Measurements from ENCODE around the gene POLR2J. TPM values are rescaled to one million over a fixed set of nuclear protein-coding genes. Genes with fewer than 3 reads are reported as not detected.

POLR2J gene
- total and polyA plus RNA-seq, 2 donors = 67.1 to 76.0 TPM

DNA sequence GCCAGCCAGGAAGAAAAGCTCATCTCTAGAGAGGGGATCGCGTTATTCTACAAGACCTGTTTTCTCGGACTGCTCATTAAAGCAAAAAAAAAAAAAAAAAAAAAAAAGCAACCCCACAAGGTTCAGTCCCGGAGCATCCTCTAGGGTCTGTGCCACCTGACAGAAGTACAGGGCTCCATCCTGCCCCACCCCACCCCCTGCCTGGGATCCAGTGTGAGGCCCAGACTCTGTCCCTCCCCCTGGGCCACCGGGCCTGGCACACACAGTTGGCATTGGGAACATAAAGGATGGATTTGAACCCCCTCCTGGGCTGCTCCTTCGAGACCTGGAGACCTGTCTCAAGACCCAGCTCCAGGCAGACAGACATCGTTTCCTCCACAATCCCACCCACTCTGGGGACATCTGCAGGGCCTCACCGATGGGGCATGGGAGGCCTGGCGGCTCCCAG is 44.7 kb downstream of the POLR2J start:
- Histone ChIP-seq H3K27me3 (ENCODE audit: control insufficient read depth in 2 of 2, insufficient read depth in 1 of 2, low read length in 1 of 2) (no peaks in the 10 kb centered on the region), H3K36me3 (ENCODE audit: control insufficient read depth in 2 of 2, insufficient read depth in 2 of 2, low read length in 1 of 2) (peaks cover 13 to 18% of the 10 kb centered on the region in 2 donors), H3K9me3 (ENCODE audit: control insufficient read depth in 2 of 2, insufficient read depth in 1 of 2, low read length in 1 of 2) (peaks cover 0 to 4% of the 10 kb centered on the region in 2 donors), H3K4me1 (ENCODE audit: control insufficient read depth in 2 of 2, insufficient read depth in 2 of 2, low read length in 2 of 2) (peaks cover 27 to 74% of the 10 kb centered on the region in 2 donors), H3K4me3 (ENCODE audit: low read length in 2 of 2) (peak overlapping the region; percentile 86 to 95), H3K27ac (ENCODE audit: low read depth in 1 of 2, low read length in 1 of 2) (peak overlapping the region; percentile 0 to 66)
- DNase-seq (ENCODE audit: low read depth in 6 of 9, low spot score in 9 of 9) = peak in 1 of 9 donors; percentile 50
- WGBS = 23% methylated on average over 9 of the region's 9 CpGs

DNA sequence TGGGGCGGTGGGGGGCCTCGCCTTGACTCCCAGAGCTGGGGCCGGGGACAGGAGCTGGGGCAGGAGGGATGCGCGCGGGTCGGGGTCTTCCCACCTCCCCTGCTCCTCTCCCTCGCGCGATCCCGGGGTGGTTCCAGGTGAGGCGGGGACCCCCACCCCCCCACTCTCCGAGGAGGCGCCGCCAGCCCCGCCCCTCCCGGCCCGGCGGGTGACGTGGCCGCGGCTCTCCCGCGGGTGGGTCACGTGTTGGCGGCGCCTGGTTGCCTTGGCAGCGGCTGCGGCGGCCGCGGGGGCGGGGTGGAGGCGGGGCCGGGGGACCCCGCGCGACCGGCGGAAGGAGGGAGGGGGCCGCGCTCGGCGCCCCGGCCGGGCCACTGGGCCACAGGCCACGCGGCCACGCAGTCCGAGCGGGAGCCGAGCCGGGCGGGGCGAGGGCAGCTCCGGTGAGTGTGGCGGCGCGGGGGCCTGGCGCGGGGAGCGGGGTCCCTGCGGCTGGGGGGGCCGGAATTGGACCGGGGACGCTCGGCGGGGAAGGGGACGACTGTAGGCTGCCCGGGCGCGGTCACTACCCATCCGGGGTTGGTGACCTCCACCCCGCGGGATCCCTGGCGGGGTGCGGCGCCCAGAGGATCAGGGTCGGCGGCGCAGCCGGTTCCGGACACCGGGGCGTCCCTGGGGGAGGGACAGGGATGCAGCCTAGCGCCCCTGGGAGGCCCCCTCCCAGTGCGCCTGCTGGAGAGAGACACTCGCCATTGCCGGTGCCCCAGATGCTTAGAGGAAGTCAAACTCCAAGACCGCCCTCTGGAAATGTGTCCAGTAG is 45.3 kb downstream of the POLR2J start, which contains the start of gene ORAI2:
Gene ORAI2, plus strand, starts transcription at position 357 of the 820 bp plus-strand sequence. CDS start 5,382 bp downstream, outside the sequence.
- peaks cover 27 to 78% of the 10 kb centered on the region in 2 donors for H3K4me1 ChIP-seq (ENCODE audit: control insufficient read depth in 2 of 2, insufficient read depth in 2 of 2, low read length in 2 of 2)

DNA sequence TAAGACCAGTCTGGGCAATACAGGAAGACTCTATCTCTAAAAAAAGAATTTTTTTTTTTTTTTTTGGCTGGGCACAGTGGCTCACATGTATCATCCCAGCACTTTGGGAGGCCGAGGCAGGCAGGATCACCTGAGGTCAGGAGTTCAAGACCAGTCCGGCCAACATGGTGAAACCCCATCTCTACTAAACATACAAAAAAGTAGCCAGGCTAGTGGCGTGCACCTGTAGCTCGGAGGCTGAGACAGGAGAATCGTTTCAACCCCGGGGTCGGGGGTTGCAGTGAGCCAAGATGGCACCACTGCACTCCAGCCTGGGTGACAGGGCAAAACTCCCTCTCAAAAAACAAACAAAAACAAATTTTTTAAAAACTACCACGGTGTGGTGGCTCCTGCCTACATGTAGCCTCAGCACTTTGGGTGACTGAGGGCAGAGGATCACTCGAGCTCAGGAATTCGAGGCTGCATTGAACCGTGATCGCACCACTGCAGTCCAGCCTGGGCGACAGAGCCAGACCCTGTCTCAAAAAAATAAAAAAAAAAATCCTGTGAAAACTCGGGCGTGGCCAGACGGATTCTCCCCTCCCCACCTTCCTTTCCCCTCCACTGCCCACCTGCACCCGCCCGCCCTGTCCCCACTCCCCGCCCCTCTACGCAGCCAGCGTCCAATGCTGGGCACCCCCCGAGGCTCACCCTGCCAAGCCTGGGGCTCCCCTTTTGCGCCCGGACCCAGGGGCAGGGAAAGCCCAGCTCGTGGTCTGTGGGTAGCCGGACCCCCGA is 46.1 kb downstream of the POLR2J start:
- Histone ChIP-seq H3K4me1 (ENCODE audit: control insufficient read depth in 2 of 2, insufficient read depth in 2 of 2, low read length in 2 of 2) (peaks cover 30 to 83% of the 10 kb centered on the region in 2 donors), H3K27me3 (ENCODE audit: control insufficient read depth in 2 of 2, insufficient read depth in 1 of 2, low read length in 1 of 2) (no peaks in the 10 kb centered on the region), H3K9me3 (ENCODE audit: control insufficient read depth in 2 of 2, insufficient read depth in 1 of 2, low read length in 1 of 2) (peaks cover 0 to 3% of the 10 kb centered on the region in 2 donors), H3K36me3 (ENCODE audit: control insufficient read depth in 2 of 2, insufficient read depth in 2 of 2, low read length in 1 of 2) (peaks cover 4 to 14% of the 10 kb centered on the region in 2 donors), H3K4me3 (ENCODE audit: low read length in 2 of 2) (peak overlapping the region; percentile 81 to 95), H3K27ac (ENCODE audit: low read depth in 1 of 2, low read length in 1 of 2) (peak overlapping the region; percentile 97 to 99)
- peak in 1 of 9 donors; percentile 53 for DNase-seq (ENCODE audit: low read depth in 6 of 9, low spot score in 9 of 9)
- 33% methylated on average over 27 of the region's 27 CpGs for WGBS

More for the DNA sequence above, 45.3 kb downstream of the POLR2J start, which contains the start of gene ORAI2:
- H3K36me3 ChIP-seq (ENCODE audit: control insufficient read depth in 2 of 2, insufficient read depth in 2 of 2, low read length in 1 of 2) = peaks cover 8 to 13% of the 10 kb centered on the region in 2 donors
- H3K4me3 ChIP-seq (ENCODE audit: low read length in 2 of 2) = peak within 1 kb of the TSS; percentile 86 to 95
- H3K9me3 ChIP-seq (ENCODE audit: control insufficient read depth in 2 of 2, insufficient read depth in 1 of 2, low read length in 1 of 2) = peaks cover 0 to 4% of the 10 kb centered on the region in 2 donors
- DNase-seq (ENCODE audit: low read depth in 6 of 9, low spot score in 9 of 9) = peak in 5 of 9 donors; percentile 76 to 89 (median 82)
- peak within 1 kb of the TSS; percentile 97 to 99 for H3K27ac ChIP-seq (ENCODE audit: low read depth in 1 of 2, low read length in 1 of 2)
- H3K27me3 ChIP-seq (ENCODE audit: control insufficient read depth in 2 of 2, insufficient read depth in 1 of 2, low read length in 1 of 2) = no peaks in the 10 kb centered on the region
- under 1% methylated on average over 90 of the region's 90 CpGs for WGBS

DNA sequence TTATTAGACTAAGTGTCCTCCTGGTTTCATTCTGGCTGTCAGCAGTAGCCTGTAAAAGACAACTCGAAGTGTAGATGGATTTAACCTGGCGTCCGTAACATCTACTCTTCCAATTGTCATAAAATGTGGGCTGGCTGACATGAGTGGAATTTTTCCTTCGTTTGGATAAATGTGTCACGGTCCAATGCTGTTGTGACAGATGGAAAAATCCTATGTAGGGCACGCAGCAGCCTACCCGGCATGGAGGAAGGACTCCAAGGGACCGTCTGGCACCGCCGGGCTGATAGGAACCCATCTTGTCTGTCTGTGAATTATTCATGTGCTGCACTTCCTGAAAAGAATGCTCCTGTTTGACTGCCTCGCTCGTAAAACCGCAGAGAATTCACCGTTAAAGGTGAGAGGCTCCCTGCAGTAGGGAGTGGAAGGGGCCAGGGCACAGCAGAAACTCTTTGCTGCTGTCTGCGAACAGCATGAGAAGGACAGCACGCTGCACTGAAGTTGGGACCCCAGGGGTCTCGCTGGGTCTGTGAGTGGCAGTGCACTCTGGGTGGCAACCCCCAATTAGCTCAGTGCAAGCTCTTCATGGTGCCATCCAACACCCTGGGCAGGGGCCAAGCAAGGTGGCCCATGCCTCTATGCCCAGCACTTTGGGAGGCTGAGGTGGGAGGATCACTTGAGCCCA is 47.0 kb downstream of the POLR2J start:
- H3K4me1 ChIP-seq (ENCODE audit: control insufficient read depth in 2 of 2, insufficient read depth in 2 of 2, low read length in 2 of 2) = peaks cover 35 to 90% of the 10 kb centered on the region in 2 donors
- 14% methylated on average over 17 of the region's 17 CpGs for WGBS
- peak overlapping the region; percentile 97 to 99 for H3K27ac ChIP-seq (ENCODE audit: low read depth in 1 of 2, low read length in 1 of 2)
- no peaks in the 10 kb centered on the region for H3K9me3 ChIP-seq (ENCODE audit: control insufficient read depth in 2 of 2, insufficient read depth in 1 of 2, low read length in 1 of 2)
- DNase-seq (ENCODE audit: low read depth in 6 of 9, low spot score in 9 of 9) = peak in 6 of 9 donors; percentile 65 to 93 (median 78)
- H3K27me3 ChIP-seq (ENCODE audit: control insufficient read depth in 2 of 2, insufficient read depth in 1 of 2, low read length in 1 of 2) = no peaks in the 10 kb centered on the region
- H3K4me3 ChIP-seq (ENCODE audit: low read length in 2 of 2) = peak overlapping the region; percentile 81 to 95
- peaks cover 2 to 17% of the 10 kb centered on the region in 2 donors for H3K36me3 ChIP-seq (ENCODE audit: control insufficient read depth in 2 of 2, insufficient read depth in 2 of 2, low read length in 1 of 2)

DNA sequence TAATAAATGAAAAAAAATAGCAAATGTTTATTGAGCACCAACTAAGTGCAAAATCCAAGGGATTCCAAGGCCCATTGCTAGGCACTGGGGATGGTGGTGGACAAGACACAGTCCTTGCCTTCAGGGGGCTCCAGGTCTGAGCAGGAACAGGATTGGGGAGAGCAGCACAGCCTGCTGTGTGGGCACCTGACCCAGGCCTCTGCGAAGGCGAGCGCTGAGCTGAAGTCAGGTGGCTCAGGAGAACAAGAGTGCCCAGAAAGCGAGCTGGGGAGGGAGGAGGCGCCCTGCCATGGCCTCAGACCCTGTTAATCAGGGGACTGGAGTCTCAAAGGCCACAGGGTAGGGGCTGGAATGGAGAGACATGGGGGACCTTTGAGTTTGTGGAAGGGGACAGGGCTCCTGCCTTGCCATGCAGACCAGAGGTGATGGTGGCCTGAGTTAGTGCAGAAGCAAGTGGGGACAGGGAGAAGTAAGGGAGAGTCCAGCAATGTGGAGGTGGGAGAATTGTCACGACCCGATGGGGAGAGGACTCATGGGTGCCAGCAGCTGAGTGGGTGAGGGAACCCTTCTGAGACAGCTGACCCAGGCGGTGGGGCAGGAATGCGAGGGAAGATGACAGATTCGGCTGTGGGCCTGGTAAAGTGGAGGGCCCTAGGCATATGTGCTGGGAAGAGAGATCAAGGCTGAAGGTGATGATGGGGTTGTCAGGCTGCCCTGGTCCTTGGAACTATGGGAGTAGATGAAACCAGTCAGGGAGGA is 49.4 kb downstream of the POLR2J start:
- no peaks in the 10 kb centered on the region for H3K27me3 ChIP-seq (ENCODE audit: control insufficient read depth in 2 of 2, insufficient read depth in 1 of 2, low read length in 1 of 2)
- 96% methylated on average over 10 of the region's 10 CpGs for WGBS
- peaks cover 15 to 21% of the 10 kb centered on the region in 2 donors for H3K36me3 ChIP-seq (ENCODE audit: control insufficient read depth in 2 of 2, insufficient read depth in 2 of 2, low read length in 1 of 2)
- peaks cover 57 to 92% of the 10 kb centered on the region in 2 donors for H3K4me1 ChIP-seq (ENCODE audit: control insufficient read depth in 2 of 2, insufficient read depth in 2 of 2, low read length in 2 of 2)
- no peak overlapping the region for H3K4me3 ChIP-seq (ENCODE audit: low read length in 2 of 2)
- peak overlapping the region; percentile 73 to 99 for H3K27ac ChIP-seq (ENCODE audit: low read depth in 1 of 2, low read length in 1 of 2)
- no peak for DNase-seq (ENCODE audit: low read depth in 6 of 9, low spot score in 9 of 9)
- H3K9me3 ChIP-seq (ENCODE audit: control insufficient read depth in 2 of 2, insufficient read depth in 1 of 2, low read length in 1 of 2) = peaks cover 0 to 2% of the 10 kb centered on the region in 2 donors

DNA sequence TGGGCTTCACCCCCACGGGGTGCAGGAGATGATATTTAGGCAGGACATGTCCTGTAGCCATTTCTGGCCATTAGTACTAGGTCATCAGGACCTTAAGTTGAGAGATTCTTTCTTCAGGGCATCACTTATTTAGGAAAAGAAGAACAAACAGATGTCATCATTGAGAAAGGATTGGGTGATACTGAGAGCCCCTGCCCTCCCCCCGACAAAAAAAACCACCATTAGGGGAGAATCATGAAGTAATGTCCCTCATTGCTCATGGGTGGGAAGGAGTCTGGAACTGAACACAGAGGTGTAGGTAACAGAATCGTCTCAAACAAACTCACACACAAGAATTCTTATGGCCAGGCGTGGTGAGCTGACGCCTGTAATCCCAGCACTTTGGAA is 51.7 kb downstream of the POLR2J start:
- H3K27me3 ChIP-seq (ENCODE audit: control insufficient read depth in 2 of 2, insufficient read depth in 1 of 2, low read length in 1 of 2) = no peaks in the 10 kb centered on the region
- no peak for DNase-seq (ENCODE audit: low read depth in 6 of 9, low spot score in 9 of 9)
- peak overlapping the region; percentile 99 to 100 for H3K27ac ChIP-seq (ENCODE audit: low read depth in 1 of 2, low read length in 1 of 2)
- peaks cover 44 to 83% of the 10 kb centered on the region in 2 donors for H3K4me1 ChIP-seq (ENCODE audit: control insufficient read depth in 2 of 2, insufficient read depth in 2 of 2, low read length in 2 of 2)
- H3K4me3 ChIP-seq (ENCODE audit: low read length in 2 of 2) = peak overlapping the region; percentile 35 to 45
- peaks cover 0 to 2% of the 10 kb centered on the region in 2 donors for H3K9me3 ChIP-seq (ENCODE audit: control insufficient read depth in 2 of 2, insufficient read depth in 1 of 2, low read length in 1 of 2)
- peaks cover 16 to 21% of the 10 kb centered on the region in 2 donors for H3K36me3 ChIP-seq (ENCODE audit: control insufficient read depth in 2 of 2, insufficient read depth in 2 of 2, low read length in 1 of 2)
- 63% methylated on average over 5 of the region's 5 CpGs for WGBS

DNA sequence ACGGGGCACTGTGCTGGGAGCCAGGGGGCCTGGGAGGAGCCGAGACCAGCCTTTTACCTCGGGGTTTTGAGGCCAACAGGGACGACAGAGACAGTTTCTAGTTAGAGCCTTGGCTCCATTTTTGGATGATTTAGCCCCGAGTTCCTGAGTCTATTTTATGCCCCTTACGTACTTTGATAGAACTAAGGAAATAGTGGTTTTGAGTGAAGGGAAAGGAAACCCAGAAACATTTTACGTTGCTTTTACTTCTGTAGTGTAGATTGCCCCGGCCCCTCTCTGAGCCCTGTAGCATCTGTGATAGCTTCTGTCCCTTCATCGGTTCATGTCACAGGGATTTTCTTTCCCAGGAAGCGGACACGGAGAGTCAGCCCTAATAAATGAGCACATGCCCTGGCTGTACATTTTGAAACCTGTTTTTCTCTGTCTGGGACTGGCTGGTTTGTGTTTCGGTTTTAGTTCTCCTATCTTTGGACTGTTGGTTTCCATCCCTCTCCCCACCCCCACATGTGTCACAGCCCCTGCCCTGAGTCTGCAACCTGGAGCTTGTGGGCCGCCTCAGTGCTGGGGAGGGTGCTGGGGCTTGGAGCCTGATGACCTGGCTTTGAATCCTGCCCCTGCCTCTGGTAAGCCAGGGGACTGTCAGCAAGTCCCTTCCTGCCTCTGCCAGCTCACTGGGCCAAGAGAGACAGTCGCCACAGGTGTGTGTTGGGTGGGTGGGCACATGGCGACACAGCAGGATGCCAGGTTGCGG is 52.3 kb downstream of the POLR2J start:
- DNase-seq (ENCODE audit: low read depth in 6 of 9, low spot score in 9 of 9) = peak in 4 of 9 donors; percentile 58 to 88 (median 68)
- Histone ChIP-seq H3K36me3 (ENCODE audit: control insufficient read depth in 2 of 2, insufficient read depth in 2 of 2, low read length in 1 of 2) (peaks cover 22 to 24% of the 10 kb centered on the region in 2 donors), H3K27ac (ENCODE audit: low read depth in 1 of 2, low read length in 1 of 2) (peak overlapping the region; percentile 99 to 100), H3K4me3 (ENCODE audit: low read length in 2 of 2) (peak overlapping the region; percentile 35 to 45), H3K27me3 (ENCODE audit: control insufficient read depth in 2 of 2, insufficient read depth in 1 of 2, low read length in 1 of 2) (no peaks in the 10 kb centered on the region), H3K9me3 (ENCODE audit: control insufficient read depth in 2 of 2, insufficient read depth in 1 of 2, low read length in 1 of 2) (peaks cover 0 to 2% of the 10 kb centered on the region in 2 donors), H3K4me1 (ENCODE audit: control insufficient read depth in 2 of 2, insufficient read depth in 2 of 2, low read length in 2 of 2) (peaks cover 42 to 78% of the 10 kb centered on the region in 2 donors)
- WGBS = 5% methylated on average over 16 of the region's 16 CpGs
